ENCODE measurements around the gene NPM1. TPM values are rescaled to one million over a fixed set of nuclear protein-coding genes. Genes with fewer than 3 reads are reported as not detected.

The NPM1 gene
- total RNA-seq, 1 experiment from 2014 or later, result 3,530 TPM

DNA sequence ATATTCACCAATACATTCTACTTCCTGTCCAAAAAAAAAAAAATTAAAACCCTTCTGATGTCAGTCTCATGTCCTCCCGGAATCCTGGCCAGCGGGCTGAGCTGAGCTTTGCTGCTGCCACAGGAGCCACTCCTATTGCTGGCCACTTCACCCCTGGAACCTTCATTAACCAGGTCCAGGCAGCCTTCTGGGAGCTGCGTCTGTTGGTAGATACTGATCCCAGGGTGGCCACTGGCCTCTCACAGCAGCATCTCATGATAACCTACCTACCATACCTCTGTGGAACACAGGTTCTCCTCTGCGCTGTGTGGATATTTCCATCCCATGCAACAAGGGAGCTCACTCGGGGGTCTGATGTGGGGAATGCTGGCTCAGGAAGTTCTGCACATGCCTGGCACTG lies 21.0 kb upstream of the NPM1 start:
- DNase-seq (ENCODE audit: low spot score), result no peak
- Mint-ChIP-seq H3K9me3 (no peaks in the 10 kb centered on the region), H3K4me3 (no peak overlapping the region), H3K36me3 (no peaks in the 10 kb centered on the region), H3K27ac (no peak overlapping the region), H3K4me1 (peaks cover under 1% of the 10 kb centered on the region; the same call in 1 of the 2 replicates), H3K27me3 (ENCODE audit: low read depth) (no peaks in the 10 kb centered on the region; the same call in none of the 2 replicates)
- ATAC-seq, result no peak
- TF ChIP-seq ATF1 (CRISPR knock-in tag; IDR thresholded peaks at IDR 0.05) (no peak), CBFB (CRISPR knock-in tag; IDR thresholded peaks at IDR 0.05; ENCODE audit: low read depth) (no peak), ZNF263 (CRISPR knock-in tag; IDR thresholded peaks at IDR 0.05; ENCODE audit: low read depth) (no peak), FOXK1 (CRISPR knock-in tag; IDR thresholded peaks at IDR 0.05) (no peak), ZNF121 (CRISPR knock-in tag; IDR thresholded peaks at IDR 0.05) (no peak), GRHL2 (CRISPR knock-in tag; IDR thresholded peaks at IDR 0.05; ENCODE audit: insufficient replicate concordance, severe bottlenecking) (no peak), EMX1 (CRISPR knock-in tag; IDR thresholded peaks at IDR 0.05) (no peak), ZNF671 (CRISPR knock-in tag; IDR thresholded peaks at IDR 0.05) (no peak), TCF7 (CRISPR knock-in tag; IDR thresholded peaks at IDR 0.05; ENCODE audit: low read depth) (no peak), ZNF423 (CRISPR knock-in tag; IDR thresholded peaks at IDR 0.05) (no peak), MYBL2 (CRISPR knock-in tag; IDR thresholded peaks at IDR 0.05) (no peak)
- TF ChIP-seq, protein P1, sequence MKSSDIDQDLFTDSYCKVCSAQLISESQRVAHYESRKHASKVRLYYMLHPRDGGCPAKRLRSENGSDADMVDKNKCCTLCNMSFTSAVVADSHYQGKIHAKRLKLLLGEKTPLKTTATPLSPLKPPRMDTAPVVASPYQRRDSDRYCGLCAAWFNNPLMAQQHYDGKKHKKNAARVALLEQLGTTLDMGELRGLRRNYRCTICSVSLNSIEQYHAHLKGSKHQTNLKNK (CRISPR knock-in tag; IDR thresholded peaks at IDR 0.05), result no peak
- CTCF ChIA-PET, result interaction anchor here (0.7 to 1.5 kb wide), 6 partner anchors 10 to 161 kb away, joined by 3 to 4 read pairs (median 3); no protein-coding TSS in a partner anchor
- POLR2A ChIA-PET, result no interaction called here

DNA sequence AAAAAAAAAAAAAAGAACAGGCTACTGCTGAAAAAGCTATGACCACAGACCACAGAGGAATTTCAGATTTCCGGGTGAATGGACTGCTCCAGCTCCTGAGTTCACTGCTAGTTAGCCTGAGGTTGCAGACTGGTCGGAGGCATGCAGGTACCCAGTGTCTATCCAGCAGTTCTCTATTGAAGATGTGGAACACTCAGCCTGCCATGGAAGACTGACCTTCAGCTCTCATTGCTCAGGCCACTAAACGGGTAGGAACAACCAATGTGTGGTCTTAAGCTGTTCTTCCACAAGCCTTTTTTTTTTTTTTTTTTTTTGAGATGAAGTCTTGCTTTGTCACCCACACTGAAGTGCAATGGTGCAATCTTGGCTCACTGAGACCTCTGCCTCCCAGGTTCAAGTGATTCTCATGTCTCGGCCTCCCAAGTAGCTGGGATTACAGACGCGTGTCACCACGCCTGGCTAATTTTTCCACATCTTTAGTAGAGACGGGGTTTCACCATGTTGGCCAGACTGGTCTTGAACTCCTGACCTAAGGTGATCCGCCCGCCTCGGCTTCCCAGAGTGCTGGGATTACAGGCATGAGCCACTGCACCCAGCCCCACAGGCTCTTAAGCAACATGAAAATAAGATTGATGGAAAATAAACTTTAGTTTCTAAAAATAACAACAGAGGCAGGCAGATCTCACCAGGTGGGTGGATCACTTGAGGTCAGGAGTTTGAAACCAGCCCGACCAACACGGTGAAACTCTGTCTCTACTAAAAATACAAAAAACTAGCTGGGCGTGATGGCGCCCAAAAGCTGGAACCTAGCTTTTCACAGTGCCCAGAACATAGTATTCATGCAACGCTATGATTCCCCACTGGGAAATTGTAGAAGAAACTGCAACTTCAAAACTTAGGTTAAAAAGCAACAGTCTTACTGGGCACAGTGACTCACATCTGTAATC lies 20.0 kb upstream of the NPM1 start:
- Mint-ChIP-seq H3K27ac (no peak overlapping the region), H3K9me3 (no peaks in the 10 kb centered on the region), H3K27me3 (ENCODE audit: low read depth) (no peaks in the 10 kb centered on the region; the same call in none of the 2 replicates), H3K4me1 (no peaks in the 10 kb centered on the region), H3K36me3 (no peaks in the 10 kb centered on the region), H3K4me3 (no peak overlapping the region)
- ATAC-seq (no peak), DNase-seq (ENCODE audit: low spot score) (no peak)
- ChIA-PET POLR2A (interaction anchor here (0.6 kb wide), 2 partner anchors 689 to 793 kb away, joined by 3 to 6 read pairs; no protein-coding TSS in a partner anchor), CTCF (interaction anchor here (0.6 to 1.5 kb wide), 16 partner anchors 9 to 1925 kb away, joined by 3 to 9 read pairs (median 3); no protein-coding TSS in a partner anchor)
- no peak for TF ChIP-seq ZNF423 (CRISPR knock-in tag; IDR thresholded peaks at IDR 0.05)
- no peak for TF ChIP-seq NFATC4 (CRISPR knock-in tag; IDR thresholded peaks at IDR 0.05)
- TF ChIP-seq, protein P2, sequence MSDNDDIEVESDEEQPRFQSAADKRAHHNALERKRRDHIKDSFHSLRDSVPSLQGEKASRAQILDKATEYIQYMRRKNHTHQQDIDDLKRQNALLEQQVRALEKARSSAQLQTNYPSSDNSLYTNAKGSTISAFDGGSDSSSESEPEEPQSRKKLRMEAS (CRISPR knock-in tag; IDR thresholded peaks at IDR 0.05), result no peak
- TF ChIP-seq ZNF396 (CRISPR knock-in tag; IDR thresholded peaks at IDR 0.05; ENCODE audit: borderline replicate concordance), result no peak
- TF ChIP-seq, protein P3, sequence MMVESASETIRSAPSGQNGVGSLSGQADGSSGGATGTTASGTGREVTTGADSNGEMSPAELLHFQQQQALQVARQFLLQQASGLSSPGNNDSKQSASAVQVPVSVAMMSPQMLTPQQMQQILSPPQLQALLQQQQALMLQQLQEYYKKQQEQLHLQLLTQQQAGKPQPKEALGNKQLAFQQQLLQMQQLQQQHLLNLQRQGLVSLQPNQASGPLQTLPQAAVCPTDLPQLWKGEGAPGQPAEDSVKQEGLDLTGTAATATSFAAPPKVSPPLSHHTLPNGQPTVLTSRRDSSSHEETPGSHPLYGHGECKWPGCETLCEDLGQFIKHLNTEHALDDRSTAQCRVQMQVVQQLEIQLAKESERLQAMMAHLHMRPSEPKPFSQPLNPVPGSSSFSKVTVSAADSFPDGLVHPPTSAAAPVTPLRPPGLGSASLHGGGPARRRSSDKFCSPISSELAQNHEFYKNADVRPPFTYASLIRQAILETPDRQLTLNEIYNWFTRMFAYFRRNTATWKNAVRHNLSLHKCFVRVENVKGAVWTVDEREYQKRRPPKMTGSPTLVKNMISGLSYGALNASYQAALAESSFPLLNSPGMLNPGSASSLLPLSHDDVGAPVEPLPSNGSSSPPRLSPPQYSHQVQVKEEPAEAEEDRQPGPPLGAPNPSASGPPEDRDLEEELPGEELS (CRISPR knock-in tag; IDR thresholded peaks at IDR 0.05), result no peak
- TF ChIP-seq, protein P4, sequence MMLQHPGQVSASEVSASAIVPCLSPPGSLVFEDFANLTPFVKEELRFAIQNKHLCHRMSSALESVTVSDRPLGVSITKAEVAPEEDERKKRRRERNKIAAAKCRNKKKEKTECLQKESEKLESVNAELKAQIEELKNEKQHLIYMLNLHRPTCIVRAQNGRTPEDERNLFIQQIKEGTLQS (CRISPR knock-in tag; conservative IDR thresholded peaks at IDR 0.05), result no peak
- TF ChIP-seq NFE2L1 (CRISPR knock-in tag; IDR thresholded peaks at IDR 0.05), result no peak
- TF ChIP-seq, protein P5, sequence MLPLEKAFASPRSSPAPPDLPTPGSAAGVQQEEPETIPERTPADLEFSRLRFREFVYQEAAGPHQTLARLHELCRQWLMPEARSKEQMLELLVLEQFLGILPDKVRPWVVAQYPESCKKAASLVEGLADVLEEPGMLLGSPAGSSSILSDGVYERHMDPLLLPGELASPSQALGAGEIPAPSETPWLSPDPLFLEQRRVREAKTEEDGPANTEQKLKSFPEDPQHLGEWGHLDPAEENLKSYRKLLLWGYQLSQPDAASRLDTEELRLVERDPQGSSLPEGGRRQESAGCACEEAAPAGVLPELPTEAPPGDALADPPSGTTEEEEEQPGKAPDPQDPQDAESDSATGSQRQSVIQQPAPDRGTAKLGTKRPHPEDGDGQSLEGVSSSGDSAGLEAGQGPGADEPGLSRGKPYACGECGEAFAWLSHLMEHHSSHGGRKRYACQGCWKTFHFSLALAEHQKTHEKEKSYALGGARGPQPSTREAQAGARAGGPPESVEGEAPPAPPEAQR (CRISPR knock-in tag; IDR thresholded peaks at IDR 0.05), result no peak
- no peak for TF ChIP-seq IRF2 (CRISPR knock-in tag; IDR thresholded peaks at IDR 0.05; ENCODE audit: borderline replicate concordance, low read depth)
- TF ChIP-seq, protein P6, sequence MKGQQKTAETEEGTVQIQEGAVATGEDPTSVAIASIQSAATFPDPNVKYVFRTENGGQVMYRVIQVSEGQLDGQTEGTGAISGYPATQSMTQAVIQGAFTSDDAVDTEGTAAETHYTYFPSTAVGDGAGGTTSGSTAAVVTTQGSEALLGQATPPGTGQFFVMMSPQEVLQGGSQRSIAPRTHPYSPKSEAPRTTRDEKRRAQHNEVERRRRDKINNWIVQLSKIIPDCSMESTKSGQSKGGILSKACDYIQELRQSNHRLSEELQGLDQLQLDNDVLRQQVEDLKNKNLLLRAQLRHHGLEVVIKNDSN (CRISPR knock-in tag; IDR thresholded peaks at IDR 0.05), result no peak
- TF ChIP-seq RELA (CRISPR knock-in tag; IDR thresholded peaks at IDR 0.05; ENCODE audit: borderline replicate concordance), result no peak
- TF ChIP-seq ZNF219 (CRISPR knock-in tag; IDR thresholded peaks at IDR 0.05; ENCODE audit: borderline replicate concordance), result no peak
- TF ChIP-seq, protein P7, sequence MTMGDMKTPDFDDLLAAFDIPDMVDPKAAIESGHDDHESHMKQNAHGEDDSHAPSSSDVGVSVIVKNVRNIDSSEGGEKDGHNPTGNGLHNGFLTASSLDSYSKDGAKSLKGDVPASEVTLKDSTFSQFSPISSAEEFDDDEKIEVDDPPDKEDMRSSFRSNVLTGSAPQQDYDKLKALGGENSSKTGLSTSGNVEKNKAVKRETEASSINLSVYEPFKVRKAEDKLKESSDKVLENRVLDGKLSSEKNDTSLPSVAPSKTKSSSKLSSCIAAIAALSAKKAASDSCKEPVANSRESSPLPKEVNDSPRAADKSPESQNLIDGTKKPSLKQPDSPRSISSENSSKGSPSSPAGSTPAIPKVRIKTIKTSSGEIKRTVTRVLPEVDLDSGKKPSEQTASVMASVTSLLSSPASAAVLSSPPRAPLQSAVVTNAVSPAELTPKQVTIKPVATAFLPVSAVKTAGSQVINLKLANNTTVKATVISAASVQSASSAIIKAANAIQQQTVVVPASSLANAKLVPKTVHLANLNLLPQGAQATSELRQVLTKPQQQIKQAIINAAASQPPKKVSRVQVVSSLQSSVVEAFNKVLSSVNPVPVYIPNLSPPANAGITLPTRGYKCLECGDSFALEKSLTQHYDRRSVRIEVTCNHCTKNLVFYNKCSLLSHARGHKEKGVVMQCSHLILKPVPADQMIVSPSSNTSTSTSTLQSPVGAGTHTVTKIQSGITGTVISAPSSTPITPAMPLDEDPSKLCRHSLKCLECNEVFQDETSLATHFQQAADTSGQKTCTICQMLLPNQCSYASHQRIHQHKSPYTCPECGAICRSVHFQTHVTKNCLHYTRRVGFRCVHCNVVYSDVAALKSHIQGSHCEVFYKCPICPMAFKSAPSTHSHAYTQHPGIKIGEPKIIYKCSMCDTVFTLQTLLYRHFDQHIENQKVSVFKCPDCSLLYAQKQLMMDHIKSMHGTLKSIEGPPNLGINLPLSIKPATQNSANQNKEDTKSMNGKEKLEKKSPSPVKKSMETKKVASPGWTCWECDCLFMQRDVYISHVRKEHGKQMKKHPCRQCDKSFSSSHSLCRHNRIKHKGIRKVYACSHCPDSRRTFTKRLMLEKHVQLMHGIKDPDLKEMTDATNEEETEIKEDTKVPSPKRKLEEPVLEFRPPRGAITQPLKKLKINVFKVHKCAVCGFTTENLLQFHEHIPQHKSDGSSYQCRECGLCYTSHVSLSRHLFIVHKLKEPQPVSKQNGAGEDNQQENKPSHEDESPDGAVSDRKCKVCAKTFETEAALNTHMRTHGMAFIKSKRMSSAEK (CRISPR knock-in tag; IDR thresholded peaks at IDR 0.05; ENCODE audit: borderline replicate concordance), result no peak
- TF ChIP-seq ETV6 (CRISPR knock-in tag; IDR thresholded peaks at IDR 0.05), result no peak
- TF ChIP-seq KAT7 (CRISPR knock-in tag; IDR thresholded peaks at IDR 0.05; ENCODE audit: borderline replicate concordance), result no peak
